Measurements from ENCODE around the gene ADAM19.

The ADAM19 gene

GRCh38 chr5:157497875-157498611 lies 77.5 kb downstream of the ADAM19 start:
- 0 out of 2 replicates have a peak, but pooled peaks cover 2% of the 10 kb centered on the region for H3K36me3 ChIP-seq (ENCODE audit: control insufficient read depth, insufficient read depth, low read length)
- no peaks in the 10 kb centered on the region for H3K9me3 ChIP-seq (ENCODE audit: control insufficient read depth, insufficient read depth, low read length)
- no peaks in the 10 kb centered on the region for H3K27me3 ChIP-seq (ENCODE audit: control insufficient read depth, insufficient read depth, low read length)
- no peak overlapping the region for H3K27ac ChIP-seq (ENCODE audit: low read length)
- no peak for DNase-seq (ENCODE audit: low read depth, low spot score)
- no CpG with 5 or more reads among the region's 10 CpGs for WGBS (ENCODE audit: insufficient coverage, insufficient read length)
- H3K4me3 ChIP-seq (ENCODE audit: low read length): no peak overlapping the region
- H3K4me1 ChIP-seq (ENCODE audit: control insufficient read depth, insufficient read depth, low read length): no peaks in the 10 kb centered on the region

GRCh38 chr5:157496864-157497263 lies 78.7 kb downstream of the ADAM19 start:
- WGBS (ENCODE audit: insufficient coverage, insufficient read length): no CpG with 5 or more reads among the region's 8 CpGs
- H3K27me3 ChIP-seq (ENCODE audit: control insufficient read depth, insufficient read depth, low read length): no peaks in the 10 kb centered on the region
- DNase-seq (ENCODE audit: low read depth, low spot score): no peak
- no peaks in the 10 kb centered on the region for H3K9me3 ChIP-seq (ENCODE audit: control insufficient read depth, insufficient read depth, low read length)
- no peak overlapping the region for H3K4me3 ChIP-seq (ENCODE audit: low read length)
- H3K27ac ChIP-seq (ENCODE audit: low read length): no peak overlapping the region
- no peaks in the 10 kb centered on the region for H3K4me1 ChIP-seq (ENCODE audit: control insufficient read depth, insufficient read depth, low read length)
- H3K36me3 ChIP-seq (ENCODE audit: control insufficient read depth, insufficient read depth, low read length): 0 out of 2 replicates have a peak, but pooled peaks cover 2% of the 10 kb centered on the region

GRCh38 chr5:157494178-157494832 lies 81.3 kb downstream of the ADAM19 start:
- DNase-seq (ENCODE audit: low read depth, low spot score): no peak
- H3K4me3 ChIP-seq (ENCODE audit: low read length): no peak overlapping the region
- no peaks in the 10 kb centered on the region for H3K4me1 ChIP-seq (ENCODE audit: control insufficient read depth, insufficient read depth, low read length)
- H3K36me3 ChIP-seq (ENCODE audit: control insufficient read depth, insufficient read depth, low read length): peaks cover 4% of the 10 kb centered on the region
- H3K9me3 ChIP-seq (ENCODE audit: control insufficient read depth, insufficient read depth, low read length): no peaks in the 10 kb centered on the region
- no CpG with 5 or more reads among the region's 5 CpGs for WGBS (ENCODE audit: insufficient coverage, insufficient read length)
- no peak overlapping the region for H3K27ac ChIP-seq (ENCODE audit: low read length)
- no peaks in the 10 kb centered on the region for H3K27me3 ChIP-seq (ENCODE audit: control insufficient read depth, insufficient read depth, low read length)

GRCh38 chr5:157492886-157493285 lies 82.7 kb downstream of the ADAM19 start:
- no peaks in the 10 kb centered on the region for H3K9me3 ChIP-seq (ENCODE audit: control insufficient read depth, insufficient read depth, low read length)
- no peak overlapping the region for H3K27ac ChIP-seq (ENCODE audit: low read length)
- no peaks in the 10 kb centered on the region for H3K27me3 ChIP-seq (ENCODE audit: control insufficient read depth, insufficient read depth, low read length)
- peaks cover 4% of the 10 kb centered on the region for H3K36me3 ChIP-seq (ENCODE audit: control insufficient read depth, insufficient read depth, low read length)
- H3K4me1 ChIP-seq (ENCODE audit: control insufficient read depth, insufficient read depth, low read length): no peaks in the 10 kb centered on the region
- no peak overlapping the region for H3K4me3 ChIP-seq (ENCODE audit: low read length)
- no CpG with 5 or more reads among the region's 9 CpGs for WGBS (ENCODE audit: insufficient coverage, insufficient read length)
- no peak for DNase-seq (ENCODE audit: low read depth, low spot score)

- Histone ChIP-seq H3K4me1 (ENCODE audit: control insufficient read depth, insufficient read depth, low read length) (no peaks in the 10 kb centered on the region), H3K36me3 (ENCODE audit: control insufficient read depth, insufficient read depth, low read length) (peaks cover 4% of the 10 kb centered on the region), H3K27me3 (ENCODE audit: control insufficient read depth, insufficient read depth, low read length) (no peaks in the 10 kb centered on the region), H3K9me3 (ENCODE audit: control insufficient read depth, insufficient read depth, low read length) (no peaks in the 10 kb centered on the region), H3K4me3 (ENCODE audit: low read length) (no peak overlapping the region), H3K27ac (ENCODE audit: low read length) (no peak overlapping the region)
- no CpG with 5 or more reads among the region's 11 CpGs for WGBS (ENCODE audit: insufficient coverage, insufficient read length)
- no peak for DNase-seq (ENCODE audit: low read depth, low spot score)
Measured at GRCh38 chr5:157491471-157491995, 84.0 kb downstream of the ADAM19 start.

- WGBS (ENCODE audit: insufficient coverage, insufficient read length): no CpG with 5 or more reads among the region's 3 CpGs
- H3K4me1 ChIP-seq (ENCODE audit: control insufficient read depth, insufficient read depth, low read length): no peaks in the 10 kb centered on the region
- peaks cover 4% of the 10 kb centered on the region for H3K36me3 ChIP-seq (ENCODE audit: control insufficient read depth, insufficient read depth, low read length)
- H3K27me3 ChIP-seq (ENCODE audit: control insufficient read depth, insufficient read depth, low read length): no peaks in the 10 kb centered on the region
- no peaks in the 10 kb centered on the region for H3K9me3 ChIP-seq (ENCODE audit: control insufficient read depth, insufficient read depth, low read length)
- no peak overlapping the region for H3K4me3 ChIP-seq (ENCODE audit: low read length)
- no peak for DNase-seq (ENCODE audit: low read depth, low spot score)
- H3K27ac ChIP-seq (ENCODE audit: low read length): no peak overlapping the region
Measured at GRCh38 chr5:157487358-157487757, 88.2 kb downstream of the ADAM19 start.

- Histone ChIP-seq H3K27ac (ENCODE audit: low read length) (no peak overlapping the region), H3K4me1 (ENCODE audit: control insufficient read depth, insufficient read depth, low read length) (no peaks in the 10 kb centered on the region), H3K4me3 (ENCODE audit: low read length) (no peak overlapping the region), H3K9me3 (ENCODE audit: control insufficient read depth, insufficient read depth, low read length) (no peaks in the 10 kb centered on the region), H3K36me3 (ENCODE audit: control insufficient read depth, insufficient read depth, low read length) (peaks cover 4% of the 10 kb centered on the region), H3K27me3 (ENCODE audit: control insufficient read depth, insufficient read depth, low read length) (no peaks in the 10 kb centered on the region)
- no CpG with 5 or more reads among the region's 3 CpGs for WGBS (ENCODE audit: insufficient coverage, insufficient read length)
- DNase-seq (ENCODE audit: low read depth, low spot score): no peak
Measured at GRCh38 chr5:157486861-157487260, 88.7 kb downstream of the ADAM19 start.

- WGBS (ENCODE audit: insufficient coverage, insufficient read length): no CpG with 5 or more reads among the region's 8 CpGs
- Histone ChIP-seq H3K4me3 (ENCODE audit: low read length) (no peak overlapping the region), H3K27ac (ENCODE audit: low read length) (no peak overlapping the region), H3K9me3 (ENCODE audit: control insufficient read depth, insufficient read depth, low read length) (no peaks in the 10 kb centered on the region), H3K36me3 (ENCODE audit: control insufficient read depth, insufficient read depth, low read length) (peaks cover under 1% of the 10 kb centered on the region; the same call in 1 of the 2 replicates), H3K27me3 (ENCODE audit: control insufficient read depth, insufficient read depth, low read length) (no peaks in the 10 kb centered on the region), H3K4me1 (ENCODE audit: control insufficient read depth, insufficient read depth, low read length) (no peaks in the 10 kb centered on the region)
- DNase-seq (ENCODE audit: low read depth, low spot score): no peak
Measured at GRCh38 chr5:157486221-157486681, 89.3 kb downstream of the ADAM19 start.

- H3K4me3 ChIP-seq (ENCODE audit: low read length): no peak overlapping the region
- DNase-seq (ENCODE audit: low read depth, low spot score): no peak
- WGBS (ENCODE audit: insufficient coverage, insufficient read length): no CpG with 5 or more reads among the region's 3 CpGs
- no peak overlapping the region for H3K27ac ChIP-seq (ENCODE audit: low read length)
- no peaks in the 10 kb centered on the region for H3K9me3 ChIP-seq (ENCODE audit: control insufficient read depth, insufficient read depth, low read length)
- H3K27me3 ChIP-seq (ENCODE audit: control insufficient read depth, insufficient read depth, low read length): no peaks in the 10 kb centered on the region
- H3K36me3 ChIP-seq (ENCODE audit: control insufficient read depth, insufficient read depth, low read length): peaks cover 2% of the 10 kb centered on the region; the same call in 1 of the 2 replicates
- no peaks in the 10 kb centered on the region for H3K4me1 ChIP-seq (ENCODE audit: control insufficient read depth, insufficient read depth, low read length)
Measured at GRCh38 chr5:157485811-157486210, 89.8 kb downstream of the ADAM19 start.

GRCh38 chr5:157485340-157485739 lies 90.2 kb downstream of the ADAM19 start:
- H3K4me1 ChIP-seq (ENCODE audit: control insufficient read depth, insufficient read depth, low read length): no peaks in the 10 kb centered on the region
- H3K36me3 ChIP-seq (ENCODE audit: control insufficient read depth, insufficient read depth, low read length): peaks cover 2% of the 10 kb centered on the region; the same call in 1 of the 2 replicates
- DNase-seq (ENCODE audit: low read depth, low spot score): no peak
- H3K4me3 ChIP-seq (ENCODE audit: low read length): no peak overlapping the region
- WGBS (ENCODE audit: insufficient coverage, insufficient read length): 100% methylated on average over 1 of the region's 2 CpGs
- H3K9me3 ChIP-seq (ENCODE audit: control insufficient read depth, insufficient read depth, low read length): no peaks in the 10 kb centered on the region
- no peak overlapping the region for H3K27ac ChIP-seq (ENCODE audit: low read length)
- H3K27me3 ChIP-seq (ENCODE audit: control insufficient read depth, insufficient read depth, low read length): no peaks in the 10 kb centered on the region

Data from iPS DF 6.9 (cell line).